ENCODE data around the gene MSH3.
A peak's percentile ranks its signal among the peaks of the same experiment; 100 is the strongest.
"Not testable (repeated sequence)": the region's sequence is repeated elsewhere in the genome, so short reads cannot be mapped to it uniquely, and the experiment has no call there.

MSH3 gene

GRCh38 chr5:80864109-80864508 is 209.7 kb downstream of the MSH3 start:
- DNase-seq, result no peak

GRCh38 chr5:80864706-80865435 is 210.4 kb downstream of the MSH3 start:
- DNase-seq, result no peak

GRCh38 chr5:80865551-80865950 is 211.1 kb downstream of the MSH3 start:
- DNase-seq, result no peak

- DNase-seq, result no peak
These were observed 211.9 kb downstream of the MSH3 start for GRCh38 chr5:80866371-80866770.

- DNase-seq, result no peak
These were observed 212.8 kb downstream of the MSH3 start for GRCh38 chr5:80867233-80867632.

- DNase-seq, result no peak
These were observed 216.0 kb downstream of the MSH3 start for GRCh38 chr5:80870442-80870841.

- peak; percentile 74 to 78 for DNase-seq
These were observed 217.1 kb downstream of the MSH3 start for GRCh38 chr5:80871541-80871961.

- no peak for DNase-seq
These were observed 219.7 kb downstream of the MSH3 start for GRCh38 chr5:80874162-80874561.

GRCh38 chr5:80877592-80877991 is 223.1 kb downstream of the MSH3 start:
- DNase-seq, result no peak

- no peak for DNase-seq
These were observed 227.3 kb downstream of the MSH3 start for GRCh38 chr5:80881726-80882125.

GRCh38 chr5:80883390-80883789 is 228.9 kb downstream of the MSH3 start:
- not testable (repeated sequence) for DNase-seq

GRCh38 chr5:80884086-80884813 is 229.8 kb downstream of the MSH3 start:
- no peak for DNase-seq

GRCh38 chr5:80884929-80885328 is 230.5 kb downstream of the MSH3 start:
- no peak for DNase-seq

- no peak for DNase-seq
These were observed 231.0 kb downstream of the MSH3 start for GRCh38 chr5:80885396-80886000.

GRCh38 chr5:80894083-80894482 is 239.6 kb downstream of the MSH3 start:
- DNase-seq, result no peak

- DNase-seq, result no peak
These were observed 241.1 kb downstream of the MSH3 start for GRCh38 chr5:80895523-80895922.

- not testable (repeated sequence) for DNase-seq
These were observed 248.2 kb downstream of the MSH3 start for GRCh38 chr5:80902624-80903023.

GRCh38 chr5:80904533-80905187 is 250.2 kb downstream of the MSH3 start:
- no peak for DNase-seq

- no peak for DNase-seq
These were observed 251.0 kb downstream of the MSH3 start for GRCh38 chr5:80905405-80905804.

- no peak for DNase-seq
These were observed 258.0 kb downstream of the MSH3 start for GRCh38 chr5:80912479-80912878.

- no peak for DNase-seq
These were observed 261.3 kb downstream of the MSH3 start for GRCh38 chr5:80915716-80916115.

- DNase-seq, result no peak
These were observed 262.2 kb downstream of the MSH3 start for GRCh38 chr5:80916676-80917075.

- no peak for DNase-seq
These were observed 263.2 kb downstream of the MSH3 start for GRCh38 chr5:80917631-80918030.
